HG03378 (cell line): Measurements from ENCODE around the gene ATG9B.
"Not testable (repeated sequence)": the region's sequence is repeated elsewhere in the genome, so short reads cannot be mapped to it uniquely, and the experiment has no call there.

Experiments used
- ATAC-seq: cut with Tn5 transposase; IDR thresholded peaks from one replicate; pipeline ENCODE4 v1.9.1; 2021; ENCODE audit warnings: mild to moderate bottlenecking, moderate library complexity; ENCODE audit not compliant: unreplicated experiment

ATG9B gene

DNA sequence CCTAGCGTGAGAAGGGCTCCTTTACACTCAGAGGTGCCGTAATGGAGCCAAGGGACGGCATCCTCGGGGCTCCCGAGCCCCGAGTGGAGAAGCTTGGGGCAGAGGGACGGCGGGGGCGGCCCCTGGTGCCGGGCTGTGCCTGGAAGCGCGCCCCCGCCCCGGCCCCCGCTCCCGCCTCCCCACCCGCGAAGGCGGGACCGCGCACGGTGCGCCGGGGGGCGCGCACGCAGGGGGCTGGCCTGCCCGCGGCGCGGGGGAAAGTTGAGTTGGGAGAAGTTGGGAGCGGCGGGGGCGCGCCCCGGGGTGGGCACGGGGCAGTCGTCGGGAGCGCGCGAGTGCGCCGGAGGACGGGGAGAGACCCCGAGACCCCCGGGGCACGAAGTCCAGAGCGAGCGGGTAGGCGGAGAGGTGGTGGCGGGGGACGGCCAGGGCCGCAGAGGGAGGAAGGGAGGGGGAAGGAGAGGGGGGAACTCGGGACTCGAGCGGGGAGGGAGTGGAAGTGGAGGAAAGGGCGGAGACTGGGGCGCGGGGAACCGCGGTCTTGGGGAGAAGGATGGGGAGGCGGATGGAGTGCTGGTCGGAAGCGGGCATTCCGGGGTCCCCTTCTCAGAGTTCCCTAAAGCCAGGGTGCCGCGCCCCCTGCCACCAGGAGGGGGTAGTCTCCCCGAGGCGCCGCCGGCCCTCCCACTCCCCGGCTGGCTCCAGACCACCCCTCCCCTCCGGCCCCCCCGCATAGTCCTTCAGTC is 35.2 kb upstream of the ATG9B start, which contains the start of gene SLC4A2:
Gene SLC4A2, plus strand, starts transcription at position 223 of the 746 bp plus-strand sequence. CDS start 2,399 bp downstream, outside the sequence.
- ATAC-seq, result no peak

DNA sequence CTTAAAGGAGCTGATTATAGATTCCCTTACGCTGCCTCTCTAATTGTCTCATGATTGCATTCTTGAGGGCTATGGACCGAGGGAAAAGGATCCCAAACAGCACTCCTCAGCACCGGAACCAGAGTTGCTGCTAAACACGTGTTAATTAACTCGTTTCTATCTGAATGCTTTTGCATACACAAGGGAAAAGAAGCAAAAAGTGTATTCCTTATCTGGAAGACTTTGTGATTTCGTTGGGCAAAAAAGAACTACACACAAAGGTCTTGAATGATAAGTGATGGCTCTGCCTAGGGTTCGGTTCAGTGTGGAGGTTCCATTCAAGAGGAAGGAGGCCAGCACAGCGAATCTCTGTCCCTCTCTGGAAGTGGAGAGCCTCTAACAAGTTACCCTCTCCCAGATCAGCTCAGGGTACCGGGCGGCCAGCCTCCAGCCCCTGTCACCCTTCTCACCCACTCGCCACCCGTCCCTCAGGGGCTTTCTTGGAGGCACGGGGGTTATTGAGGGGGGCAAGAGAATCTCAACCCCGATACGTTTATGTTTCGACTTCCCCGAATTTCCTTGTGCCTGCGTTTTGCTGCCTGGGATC is 34.6 kb upstream of the ATG9B start:
- ATAC-seq, result no peak

GRCh38 chr7:151057989-151058780 is 33.9 kb upstream of the ATG9B start:
- ATAC-seq, result peak; percentile 85

DNA sequence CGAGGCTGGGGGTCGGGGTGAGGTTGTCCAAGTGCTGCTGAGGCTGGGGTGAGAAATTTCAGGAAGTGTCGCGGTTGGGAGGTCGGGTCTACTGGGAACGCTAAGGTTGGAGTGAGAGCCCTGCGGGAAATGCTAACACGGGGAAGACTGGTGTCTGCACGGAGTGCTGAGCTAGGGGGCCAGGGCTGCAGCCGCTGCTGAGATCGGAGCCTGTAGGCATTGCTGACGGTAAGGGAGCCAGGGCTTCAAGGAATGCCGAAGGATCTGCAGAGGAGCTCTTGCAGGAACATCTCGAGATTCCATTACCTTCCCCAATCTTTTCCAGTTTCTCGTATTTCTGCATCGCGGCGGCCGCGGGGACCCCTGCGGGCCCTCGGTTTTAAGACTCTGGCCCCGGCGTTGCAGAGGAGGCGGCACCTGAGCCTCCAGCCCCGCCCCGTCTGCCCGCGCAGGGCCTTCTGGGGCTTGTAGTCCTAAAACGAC is 33.3 kb upstream of the ATG9B start, which contains the start of gene CDK5:
Gene CDK5, minus strand, starts transcription at position 392 of the 483 bp plus-strand sequence. Its CDS starts 49 bp downstream, at position 343.
- ATAC-seq, result peak; percentile 16

GRCh38 chr7:151056666-151057505 is 32.6 kb upstream of the ATG9B start:
- no peak for ATAC-seq

- ATAC-seq, result no peak
Measured at GRCh38 chr7:151056283-151056665, 32.0 kb upstream of the ATG9B start.

DNA sequence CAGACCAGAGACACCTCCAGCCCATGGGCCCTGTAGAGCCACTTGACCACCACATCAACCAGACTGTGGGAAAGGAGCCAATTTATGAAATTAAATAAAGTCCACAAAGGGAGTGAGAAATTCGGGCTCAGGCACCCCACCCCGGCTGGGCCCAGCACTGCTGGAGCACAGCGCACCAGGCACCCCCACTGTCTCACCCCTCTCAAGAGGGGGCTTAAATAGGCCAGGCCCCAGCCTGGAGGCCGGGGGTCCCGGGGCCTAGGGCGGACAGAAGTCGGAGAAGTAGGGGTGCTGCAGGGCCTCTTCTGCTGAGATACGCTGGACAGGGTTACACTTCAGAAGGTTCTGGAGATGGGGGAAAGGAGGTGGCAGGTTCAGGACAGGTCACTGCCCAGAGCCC is 29.5 kb upstream of the ATG9B start:
- no peak for ATAC-seq

DNA sequence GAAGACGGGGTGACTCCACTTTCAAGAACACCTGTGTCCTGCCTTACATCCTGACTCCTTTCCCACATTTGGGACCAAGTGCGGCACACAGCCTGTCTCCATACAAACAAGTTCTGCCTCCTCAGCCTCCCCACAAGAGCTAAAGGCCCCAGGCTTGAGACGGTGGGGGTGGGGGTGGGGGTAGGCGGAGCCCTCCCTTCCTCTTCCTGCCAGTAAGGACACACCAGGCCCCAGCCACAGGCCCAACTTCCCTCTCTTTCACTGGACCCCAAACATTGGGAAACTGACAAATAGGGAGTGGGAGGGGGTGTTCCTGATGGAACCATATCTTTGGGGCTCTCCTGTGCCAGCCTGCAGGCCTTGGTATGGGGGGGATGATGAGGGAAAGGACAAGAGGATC is 28.8 kb upstream of the ATG9B start:
- ATAC-seq, result no peak

GRCh38 chr7:151051108-151051507 is 26.8 kb upstream of the ATG9B start:
- ATAC-seq, result no peak

DNA sequence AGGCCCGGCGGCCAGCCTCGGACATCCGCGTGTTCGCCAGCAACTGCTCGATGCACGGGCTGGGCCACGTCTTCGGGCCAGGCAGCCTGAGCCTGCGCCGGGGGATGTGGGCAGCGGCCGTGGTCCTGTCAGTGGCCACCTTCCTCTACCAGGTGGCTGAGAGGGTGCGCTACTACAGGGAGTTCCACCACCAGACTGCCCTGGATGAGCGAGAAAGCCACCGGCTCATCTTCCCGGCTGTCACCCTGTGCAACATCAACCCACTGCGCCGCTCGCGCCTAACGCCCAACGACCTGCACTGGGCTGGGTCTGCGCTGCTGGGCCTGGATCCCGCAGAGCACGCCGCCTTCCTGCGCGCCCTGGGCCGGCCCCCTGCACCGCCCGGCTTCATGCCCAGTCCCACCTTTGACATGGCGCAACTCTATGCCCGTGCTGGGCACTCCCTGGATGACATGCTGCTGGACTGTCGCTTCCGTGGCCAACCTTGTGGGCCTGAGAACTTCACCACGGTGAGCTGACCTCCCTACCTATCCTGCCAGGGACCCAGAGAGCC is 24.7 kb upstream of the ATG9B start:
- ATAC-seq, result no peak

- no peak for ATAC-seq
Measured at GRCh38 chr7:151047976-151048815, 23.9 kb upstream of the ATG9B start, which contains the start of gene ASIC3. Gene ASIC3, plus strand, starts transcription at chr7:151048531. Its CDS starts 355 bp downstream, at chr7:151048886.

- ATAC-seq, result no peak
Measured at GRCh38 chr7:151046603-151047573, 22.6 kb upstream of the ATG9B start.

DNA sequence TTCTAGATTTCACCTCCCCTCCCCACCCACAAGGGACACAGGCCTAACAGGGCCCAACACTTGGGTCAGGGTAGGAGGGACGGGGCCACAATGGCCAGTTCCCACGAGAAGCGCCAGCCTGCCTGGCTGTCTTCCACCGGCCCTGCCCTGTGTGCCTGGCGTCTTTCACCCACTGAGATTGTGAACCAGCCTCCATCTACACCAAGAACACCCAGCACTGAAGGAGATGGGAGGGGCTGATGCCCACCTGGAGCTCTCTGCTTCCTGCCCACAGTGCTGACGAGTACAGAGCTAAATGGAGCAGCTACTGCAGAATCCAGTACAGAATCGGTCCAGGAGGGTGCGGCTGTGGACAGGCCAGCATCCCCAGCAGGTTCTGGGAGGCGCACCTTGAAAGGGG is 21.7 kb upstream of the ATG9B start:
- ATAC-seq, result no peak

- no peak for ATAC-seq
Measured at GRCh38 chr7:151045262-151045661, 21.0 kb upstream of the ATG9B start.

- no peak for ATAC-seq
Measured at GRCh38 chr7:151043959-151044358, 19.7 kb upstream of the ATG9B start.

- not testable (repeated sequence) for ATAC-seq
Measured at GRCh38 chr7:151043449-151043848, 19.2 kb upstream of the ATG9B start.

DNA sequence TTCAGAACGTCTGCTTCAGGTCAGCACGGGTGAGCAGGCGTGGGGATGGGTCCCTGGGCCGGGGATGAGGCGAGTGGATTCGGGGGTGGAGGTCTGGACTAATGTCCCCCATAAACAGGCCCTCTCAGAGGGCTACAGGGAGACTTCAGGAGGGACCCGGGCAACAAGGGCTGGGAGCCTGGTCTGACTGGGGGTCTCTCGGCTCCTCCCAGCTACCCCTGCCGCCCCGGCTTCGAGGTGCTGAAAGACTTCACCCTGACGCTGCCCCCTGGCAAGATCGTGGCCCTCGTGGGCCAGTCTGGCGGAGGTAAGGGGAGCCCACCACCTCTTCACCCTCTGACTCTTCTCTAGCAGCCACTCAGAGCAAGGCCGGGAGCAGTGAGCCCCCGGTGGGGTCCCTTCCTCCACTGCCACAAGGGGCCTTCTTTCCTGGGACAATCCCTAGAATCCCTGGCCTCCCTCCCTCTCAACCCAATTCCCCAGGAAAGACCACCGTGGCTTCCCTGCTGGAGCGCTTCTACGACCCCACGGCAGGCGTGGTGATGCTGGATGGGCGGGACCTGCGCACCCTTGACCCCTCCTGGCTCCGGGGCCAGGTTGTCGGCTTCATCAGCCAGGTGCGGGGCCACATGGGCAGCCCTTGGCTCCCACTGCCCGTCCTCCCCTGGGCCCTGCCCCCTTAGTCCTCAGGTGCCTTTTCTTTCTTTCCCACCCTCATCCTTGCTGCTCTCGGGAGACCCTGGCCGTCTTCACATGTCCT is 16.5 kb upstream of the ATG9B start:
- ATAC-seq, result no peak
